HT1080 (cell line): ENCODE data around the gene SLCO3A1. TPM values are rescaled to one million over a fixed set of nuclear protein-coding genes. Genes with fewer than 3 reads are reported as not detected.
A peak's percentile ranks its signal among the peaks of the same experiment; 100 is the strongest.
"Not testable (repeated sequence)": the region's sequence is repeated elsewhere in the genome, so short reads cannot be mapped to it uniquely, and the experiment has no call there.

Experiments
- DNase-seq: peaks from one replicate; pipeline ENCODE4 v3.0.0-alpha.2; 2015; ENCODE audit warnings: low read depth
- total RNA-seq: library from RNA; depleted of rRNA; stranded (reverse); fragments of >200 nt; shearing (Covaris generic); gene quantifications from 2 replicates; pipeline ENCODE4 v1.2.3, GENCODE V29; 2014

SLCO3A1 gene
- total RNA-seq, 1 experiment from 2014 or later = 4.6 TPM

DNA sequence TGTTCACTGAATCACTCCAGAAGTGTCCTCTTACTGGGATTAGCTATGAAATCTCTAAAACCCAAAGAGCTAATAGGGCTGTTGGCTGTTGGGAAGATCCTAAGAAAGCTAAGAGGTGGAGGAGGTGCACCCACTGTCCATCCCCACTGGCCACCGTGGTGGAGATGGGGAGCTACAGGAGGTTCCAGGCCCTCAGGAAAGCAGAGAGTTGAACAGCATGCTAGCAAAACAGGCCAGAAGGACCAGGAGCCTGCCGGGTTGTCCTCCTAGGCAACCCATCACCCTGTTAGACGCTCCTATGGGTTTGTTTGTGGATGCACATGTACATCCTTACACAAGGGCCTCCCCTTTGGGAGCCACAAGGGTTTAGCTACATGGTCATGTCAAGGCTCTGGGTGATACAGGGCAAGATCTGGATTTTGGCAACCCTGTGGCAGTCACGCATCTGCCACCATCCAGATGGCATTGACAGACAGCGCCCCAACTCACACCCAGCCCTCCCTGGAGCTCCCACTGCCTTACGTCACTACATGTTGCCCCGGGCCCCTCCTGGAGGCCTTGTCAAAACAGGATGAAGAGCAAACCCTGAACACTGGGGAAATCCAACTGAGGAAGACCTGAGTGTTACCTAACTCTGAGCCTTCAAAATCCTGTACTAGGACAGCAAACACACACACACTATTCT lies 208.1 kb downstream of the SLCO3A1 start:
- no peak for DNase-seq

DNA sequence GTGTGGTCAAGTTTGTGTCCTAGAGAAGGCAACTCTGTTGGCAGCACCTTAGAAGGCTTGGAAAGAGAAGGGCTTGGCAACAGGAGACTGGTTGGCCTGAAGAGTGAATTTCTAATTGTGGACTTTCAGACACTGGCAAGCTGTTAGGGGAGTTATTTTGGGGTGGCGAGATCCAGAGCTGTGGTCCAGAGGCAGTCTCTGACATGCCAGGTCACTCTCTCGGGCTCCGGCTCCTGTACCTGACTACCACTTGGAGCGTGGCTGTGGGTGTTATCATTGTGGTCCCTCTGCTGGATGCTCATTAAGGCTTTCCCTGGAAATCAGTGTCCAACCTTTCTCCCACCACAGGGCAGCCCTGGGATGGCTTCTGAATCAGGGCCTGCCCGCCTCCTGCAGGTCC lies 209.0 kb downstream of the SLCO3A1 start:
- DNase-seq = no peak

DNA sequence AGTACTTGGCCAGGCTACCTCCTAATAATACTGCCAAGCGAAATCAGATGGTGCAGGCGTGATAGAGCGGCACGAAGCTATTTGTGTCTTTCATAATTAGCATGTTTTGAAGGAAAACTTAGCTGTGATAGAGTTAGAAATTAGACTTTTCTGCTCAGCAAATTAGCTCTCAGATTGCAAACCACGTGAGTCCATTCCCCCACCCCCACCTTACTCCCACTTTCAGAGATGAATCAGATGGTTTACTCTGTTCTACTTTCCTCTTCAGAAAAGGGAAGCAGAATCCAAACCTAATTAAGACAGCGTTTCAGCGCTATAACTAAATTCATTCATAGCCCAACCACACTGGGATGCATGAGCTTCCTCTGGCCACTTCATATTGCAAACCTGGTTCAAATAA lies 214.6 kb downstream of the SLCO3A1 start:
- no peak for DNase-seq

DNA sequence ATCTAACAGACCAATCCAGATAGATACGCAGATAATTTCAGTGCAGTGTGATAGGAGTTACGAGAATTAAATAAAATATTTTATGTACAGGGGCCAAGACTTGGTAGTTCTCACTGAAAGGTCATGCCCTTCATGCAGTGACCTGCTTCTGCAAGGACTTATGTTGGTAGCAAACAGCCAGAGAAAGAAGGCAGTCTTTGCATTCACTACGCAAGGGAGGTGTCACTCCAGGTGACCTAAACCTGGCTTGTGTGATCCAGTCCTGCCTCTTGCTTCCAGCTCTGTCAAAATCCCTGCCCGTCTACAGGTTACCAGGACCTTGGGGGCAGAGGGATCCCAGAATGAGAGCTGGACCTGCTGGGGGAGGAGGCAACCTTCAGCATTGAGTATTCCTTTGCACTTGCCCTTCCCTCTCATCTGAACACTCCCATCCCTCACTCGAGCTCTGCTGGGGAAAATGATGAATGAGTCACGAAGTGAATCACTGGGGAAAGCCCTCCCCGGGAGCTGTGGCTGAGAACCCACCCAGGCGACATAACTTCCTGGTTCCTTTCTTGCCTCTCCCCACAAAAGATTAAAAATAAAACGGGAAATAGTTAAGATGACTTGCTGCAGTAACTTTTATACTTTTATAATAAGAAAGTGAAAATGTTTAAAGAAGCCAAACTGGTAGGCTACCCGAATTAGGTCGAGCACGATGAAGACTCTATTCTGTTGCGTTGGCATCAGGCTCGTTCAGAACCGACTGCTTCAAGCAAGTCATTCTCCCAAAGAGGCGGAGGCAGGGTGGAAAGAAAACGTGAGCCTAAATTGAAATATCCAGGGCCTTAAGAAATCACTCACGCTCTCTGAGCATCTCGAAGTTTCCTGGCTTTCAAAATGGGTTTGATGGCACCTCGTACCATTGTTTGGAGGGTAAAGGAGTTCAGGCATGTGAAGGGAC lies 216.1 kb downstream of the SLCO3A1 start:
- peak; percentile 93 for DNase-seq

DNA sequence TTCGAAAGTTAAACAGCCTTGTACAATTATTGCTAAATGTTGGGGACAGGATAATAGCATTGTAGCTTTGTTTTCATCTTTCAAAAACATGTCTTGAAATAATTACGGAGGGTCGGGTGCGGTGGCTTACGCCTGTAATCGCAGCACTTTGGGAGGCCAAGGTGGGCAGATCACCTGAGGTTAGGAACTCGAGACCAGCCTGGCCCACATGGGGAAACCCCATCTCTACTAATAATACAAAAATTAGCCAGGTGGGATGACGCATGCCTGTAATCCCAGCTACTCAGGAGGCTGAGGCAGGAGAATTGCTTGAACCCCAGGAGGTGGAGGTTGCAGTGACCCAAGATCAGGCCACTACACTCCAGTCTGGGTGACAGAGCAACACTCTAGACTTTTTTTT lies 216.7 kb downstream of the SLCO3A1 start:
- DNase-seq = not testable (repeated sequence)

DNA sequence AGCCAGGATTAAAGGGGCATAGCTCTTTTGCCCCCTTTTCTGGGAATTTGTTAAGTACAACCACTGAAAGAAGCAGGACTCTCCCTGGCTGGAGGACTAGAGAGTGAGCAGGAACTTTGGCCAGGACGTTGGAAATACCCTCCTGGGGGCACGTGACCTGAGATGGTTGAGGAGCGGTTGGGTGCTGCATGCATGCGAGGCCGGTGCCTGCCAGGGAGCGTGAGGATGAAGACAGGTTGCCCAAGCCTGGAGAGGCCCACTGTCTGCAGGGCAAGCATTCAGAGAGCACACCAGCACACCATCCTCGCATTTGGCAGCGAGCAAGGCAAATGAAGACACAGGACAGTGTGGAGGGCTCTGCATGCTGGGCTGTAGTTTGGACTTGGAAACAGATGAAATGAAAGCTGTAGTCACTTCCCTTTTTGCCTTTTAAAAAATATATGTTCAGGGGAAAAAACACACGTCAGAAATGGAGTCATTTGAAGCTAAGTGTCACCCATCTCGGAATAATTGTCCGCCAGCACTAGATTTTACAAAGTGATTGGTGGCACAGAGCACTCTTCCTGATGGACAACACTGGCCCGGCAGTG lies 217.6 kb downstream of the SLCO3A1 start:
- no peak for DNase-seq

DNA sequence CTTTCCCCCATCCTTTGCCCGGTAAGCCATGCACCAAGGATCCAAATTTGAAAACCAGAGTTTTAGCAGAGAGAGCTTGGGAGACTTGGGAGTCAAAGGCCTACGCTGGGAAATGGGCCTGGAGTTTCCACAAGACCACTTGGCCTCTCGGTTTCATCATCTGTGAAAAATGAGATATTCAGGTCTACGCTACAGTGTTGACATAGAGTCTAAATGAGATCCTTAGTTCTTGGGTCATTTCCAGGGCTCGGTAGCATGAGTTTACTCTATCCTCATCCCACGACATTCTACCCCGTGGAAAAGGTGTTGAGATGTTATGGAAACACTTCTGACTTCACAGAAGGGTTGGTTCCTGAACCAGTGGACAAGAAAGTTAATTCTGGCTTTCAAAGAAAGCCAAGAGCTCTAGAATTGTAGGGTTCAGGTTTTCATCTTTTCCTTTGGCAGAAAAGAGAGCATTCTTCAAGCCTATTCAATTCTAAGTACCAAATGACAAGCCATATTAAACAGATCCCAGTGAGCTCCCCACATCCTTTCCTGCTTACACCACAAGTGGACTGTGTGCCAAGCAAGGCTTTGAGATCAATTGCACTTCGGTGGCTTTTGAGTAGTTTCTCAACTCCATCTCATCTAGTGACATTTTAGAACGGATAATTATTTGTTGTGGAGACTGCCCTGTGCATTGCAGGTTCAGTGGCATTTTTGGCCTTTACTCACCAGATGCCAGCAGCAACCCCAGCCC lies 219.7 kb downstream of the SLCO3A1 start:
- no peak for DNase-seq

DNA sequence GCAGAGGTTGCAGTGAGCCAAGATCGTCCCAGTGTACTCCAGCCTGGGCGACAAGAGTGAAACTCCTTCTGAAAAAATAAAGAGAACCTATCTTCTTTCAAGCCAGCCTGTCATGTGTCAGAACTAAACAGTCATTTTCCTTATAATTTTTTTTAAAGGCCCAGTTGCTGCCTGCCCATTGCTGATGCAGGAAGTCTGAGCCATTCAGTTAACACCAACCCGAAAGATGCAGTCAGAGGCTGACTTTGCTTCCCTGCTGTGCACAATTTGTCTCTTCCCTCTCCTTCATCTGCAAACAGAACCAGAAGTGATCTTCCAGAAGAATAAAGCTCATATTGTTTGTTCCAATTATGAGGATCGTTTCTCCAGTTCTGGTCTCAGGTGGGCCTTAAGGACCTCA lies 220.6 kb downstream of the SLCO3A1 start:
- peak; percentile 23 for DNase-seq

DNA sequence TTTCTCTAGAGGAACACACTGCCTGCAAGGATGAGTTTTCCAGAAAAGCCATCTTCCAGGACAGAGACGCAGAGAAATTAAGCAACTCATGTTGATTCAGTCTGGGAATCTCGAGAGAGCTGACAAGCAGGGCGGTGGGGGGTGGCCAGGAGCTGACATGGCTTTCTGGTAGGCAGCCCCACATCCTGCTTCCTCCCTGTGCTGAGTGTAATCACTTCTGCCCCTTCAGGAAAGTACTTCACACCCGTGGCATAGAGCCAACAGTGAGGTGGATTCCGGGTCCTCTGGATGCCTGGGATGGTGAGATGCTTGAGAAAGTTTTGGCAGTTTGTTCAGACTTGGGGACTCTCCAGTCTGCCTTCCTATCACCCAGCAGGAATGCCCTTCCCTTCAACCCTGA lies 221.1 kb downstream of the SLCO3A1 start:
- DNase-seq = peak; percentile 76

DNA sequence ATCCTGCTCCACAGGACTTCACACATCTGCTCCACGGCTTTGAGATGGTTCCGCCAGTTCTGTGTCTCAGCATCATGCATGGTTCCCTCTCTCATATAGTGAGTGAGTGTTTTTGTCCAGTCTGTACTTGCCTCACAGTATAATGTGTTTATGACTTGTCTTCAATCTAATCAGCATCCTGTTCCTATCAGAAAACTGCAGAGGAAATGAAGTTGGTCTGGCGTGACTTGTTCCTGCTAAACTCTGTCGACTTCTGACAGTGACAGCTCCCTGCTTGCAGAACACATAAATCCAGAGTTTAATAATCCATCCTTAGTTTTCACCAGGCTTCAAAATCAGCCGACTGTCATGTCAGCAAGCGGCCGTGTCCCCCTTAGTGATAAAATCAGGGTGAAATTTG lies 222.3 kb downstream of the SLCO3A1 start:
- no peak for DNase-seq

DNA sequence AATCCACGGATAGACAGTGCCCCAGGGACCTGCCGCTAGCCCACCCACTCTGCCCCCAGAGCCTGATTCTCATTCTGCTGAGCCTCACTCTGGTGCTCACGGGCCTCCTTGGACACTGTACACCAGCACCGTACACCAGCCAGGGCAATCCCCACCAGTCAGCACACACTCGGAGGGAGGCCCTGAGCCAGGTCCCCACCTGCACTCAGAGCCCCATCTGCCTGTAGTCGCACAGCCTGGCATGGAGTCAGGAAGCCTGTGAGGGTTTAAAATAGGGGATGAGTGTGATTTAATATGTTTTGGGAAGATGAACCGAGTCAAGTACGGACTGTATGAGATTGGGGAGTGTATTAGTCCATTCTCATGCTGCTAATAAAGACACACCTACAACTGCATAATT lies 223.0 kb downstream of the SLCO3A1 start:
- DNase-seq = no peak

DNA sequence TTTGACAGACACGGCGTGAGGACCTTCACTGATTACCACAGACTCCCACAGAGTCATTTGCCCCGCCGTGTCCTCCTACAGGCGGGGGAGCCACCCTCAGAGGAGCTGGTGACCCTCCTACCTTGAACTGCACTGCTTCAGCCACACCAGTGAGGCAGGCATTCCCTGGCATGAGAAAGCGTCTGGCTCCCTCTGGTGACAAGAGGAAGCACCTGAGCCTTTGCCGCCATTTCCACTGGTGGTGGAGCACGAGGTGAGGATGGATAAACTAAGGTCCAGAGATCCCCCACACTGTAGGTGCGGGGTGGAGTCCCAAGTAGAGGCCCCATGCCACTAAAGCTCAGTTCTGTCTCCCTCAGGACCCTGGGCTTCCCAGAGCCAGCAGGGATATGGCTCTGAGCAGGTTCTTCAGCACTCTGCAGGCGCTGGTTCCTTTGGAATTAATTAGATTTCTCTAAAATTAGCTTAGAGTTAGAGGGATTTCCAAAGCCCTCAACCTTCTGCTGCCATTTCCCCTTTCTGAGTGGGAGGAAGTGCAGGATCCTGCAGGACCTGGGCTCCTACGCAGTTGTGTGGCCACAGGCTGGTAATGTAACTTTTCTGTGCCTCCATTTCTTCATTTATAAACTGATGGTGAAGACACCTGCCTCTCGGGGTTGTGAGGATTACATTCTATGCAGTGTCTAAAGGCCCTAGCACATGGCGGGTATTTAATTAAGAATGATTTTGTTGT lies 224.0 kb downstream of the SLCO3A1 start:
- peak; percentile 64 for DNase-seq

DNA sequence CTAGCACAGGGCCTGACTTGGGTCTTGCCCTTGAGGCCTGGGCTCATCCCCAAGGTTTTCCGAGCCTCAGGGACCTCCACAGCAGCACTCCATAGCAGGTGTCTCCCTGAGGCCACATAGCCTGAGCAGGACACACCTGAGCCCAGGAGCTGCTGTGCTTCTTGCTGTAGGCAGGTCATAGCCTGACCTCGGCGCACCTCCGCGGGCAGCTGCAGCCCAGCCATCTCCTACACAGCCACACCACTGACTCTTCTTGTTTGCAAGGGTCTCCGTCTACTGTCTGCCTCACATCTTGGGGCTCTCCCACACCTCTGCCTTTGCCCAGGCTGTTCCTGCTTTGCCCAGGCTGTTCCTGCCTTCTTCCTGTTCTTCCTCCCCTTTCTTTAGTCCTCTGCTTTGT lies 224.8 kb downstream of the SLCO3A1 start:
- DNase-seq = no peak

DNA sequence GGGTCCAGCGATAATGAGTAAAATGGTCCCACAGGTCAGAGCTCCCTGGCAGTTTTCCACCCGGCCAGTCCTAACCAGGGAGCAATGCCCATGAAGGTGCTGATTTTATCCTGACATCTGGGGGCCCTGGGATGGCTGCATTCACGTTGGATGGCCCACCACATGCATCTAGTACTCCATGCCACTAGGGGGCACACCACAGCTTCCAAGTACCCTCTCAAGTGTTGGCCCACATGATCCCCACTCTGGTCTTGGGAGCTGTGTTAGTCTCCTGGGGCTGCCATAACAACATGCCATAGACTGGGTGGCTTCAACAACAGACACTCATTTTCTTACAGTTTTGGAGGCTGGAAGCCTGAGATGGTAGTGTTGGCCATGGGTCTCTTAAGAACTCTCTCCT lies 225.5 kb downstream of the SLCO3A1 start:
- DNase-seq = peak; percentile 30

DNA sequence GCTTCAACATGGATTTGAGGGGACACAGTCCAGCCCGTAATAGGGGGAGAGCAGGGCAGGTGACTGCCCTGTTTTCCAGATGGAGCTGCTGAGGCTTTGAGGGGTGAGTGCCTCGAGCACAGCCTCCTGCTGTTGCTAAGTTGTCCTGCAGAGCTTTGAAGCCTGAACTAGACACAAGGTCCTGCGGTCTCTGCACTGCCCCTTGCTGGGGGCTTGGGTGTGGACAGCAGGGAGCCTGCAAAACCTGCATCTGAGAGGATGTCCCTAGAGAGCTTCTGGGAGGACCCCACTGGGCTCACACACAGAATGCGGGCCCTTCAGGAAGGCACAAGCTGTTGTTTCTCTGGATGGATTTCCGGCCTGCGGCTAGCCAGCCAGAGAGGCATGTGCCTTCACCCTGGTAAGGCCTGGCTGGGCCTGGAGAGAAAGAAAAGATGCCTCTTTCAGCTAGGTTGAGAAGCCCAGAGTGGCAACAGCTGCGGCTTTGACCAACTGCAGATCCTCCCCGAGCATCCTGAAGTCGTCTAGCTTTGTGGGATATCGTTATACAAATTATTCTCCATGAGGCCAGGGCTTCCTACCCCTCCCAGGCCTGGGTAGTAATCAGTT lies 226.2 kb downstream of the SLCO3A1 start:
- no peak for DNase-seq

DNA sequence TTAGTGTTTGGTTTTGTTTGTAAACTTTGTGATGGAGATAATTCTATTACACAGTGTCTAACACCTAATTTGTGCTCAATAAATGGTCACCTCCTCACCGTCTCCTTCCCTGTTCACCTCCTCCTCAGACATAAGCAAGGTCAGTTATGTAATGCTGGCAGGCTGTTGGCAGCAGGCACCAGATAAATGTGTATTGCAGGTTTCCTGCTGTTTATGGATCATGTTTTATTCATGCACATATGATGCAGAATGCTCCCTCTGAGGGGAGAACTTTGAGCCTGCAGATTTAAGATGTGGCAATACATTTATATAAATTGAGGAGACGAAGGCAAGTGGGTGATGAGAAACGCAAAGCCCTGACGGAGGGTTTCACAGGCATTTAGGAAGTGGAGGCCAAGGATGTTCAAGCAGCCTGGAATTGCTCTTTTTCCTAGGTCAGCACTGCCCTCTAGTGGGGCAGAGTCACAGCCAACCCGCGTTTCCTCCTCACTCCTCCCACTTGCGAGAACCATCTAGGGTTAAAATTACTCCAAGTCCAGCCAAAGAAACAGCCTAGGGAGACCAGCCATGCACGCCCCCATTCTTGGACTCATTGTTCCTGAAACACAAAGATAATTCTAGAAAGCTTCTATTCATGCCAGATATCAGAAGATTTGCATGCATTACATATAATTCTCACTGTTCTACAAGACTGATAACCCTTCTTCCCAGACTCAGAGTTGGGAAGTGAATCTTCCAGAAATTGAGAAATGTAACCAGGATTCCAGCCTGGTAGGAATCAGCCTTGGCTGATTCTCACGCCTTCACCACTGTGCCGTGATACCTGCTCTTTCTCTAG lies 228.7 kb downstream of the SLCO3A1 start:
- peak; percentile 72 for DNase-seq

DNA sequence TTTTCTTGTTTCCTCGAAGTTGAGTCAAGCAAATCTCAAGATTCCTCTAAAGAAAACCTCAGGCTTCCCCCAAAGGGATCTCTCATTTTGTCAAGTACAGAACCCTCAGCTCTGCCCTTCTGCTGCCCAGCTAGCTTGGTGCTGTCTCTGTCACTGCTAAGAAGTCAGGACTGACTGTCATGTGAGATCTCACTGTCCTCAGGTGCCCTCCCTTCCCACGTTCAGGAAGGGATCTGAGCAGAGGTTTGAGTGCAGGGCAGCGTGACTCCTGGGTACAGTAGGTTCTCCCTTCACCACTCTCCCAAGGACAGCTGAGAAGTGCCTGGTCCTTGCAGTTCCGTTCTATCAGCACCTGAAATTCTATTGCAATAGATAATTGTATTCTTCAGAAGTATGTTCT lies 229.7 kb downstream of the SLCO3A1 start:
- DNase-seq = no peak

DNA sequence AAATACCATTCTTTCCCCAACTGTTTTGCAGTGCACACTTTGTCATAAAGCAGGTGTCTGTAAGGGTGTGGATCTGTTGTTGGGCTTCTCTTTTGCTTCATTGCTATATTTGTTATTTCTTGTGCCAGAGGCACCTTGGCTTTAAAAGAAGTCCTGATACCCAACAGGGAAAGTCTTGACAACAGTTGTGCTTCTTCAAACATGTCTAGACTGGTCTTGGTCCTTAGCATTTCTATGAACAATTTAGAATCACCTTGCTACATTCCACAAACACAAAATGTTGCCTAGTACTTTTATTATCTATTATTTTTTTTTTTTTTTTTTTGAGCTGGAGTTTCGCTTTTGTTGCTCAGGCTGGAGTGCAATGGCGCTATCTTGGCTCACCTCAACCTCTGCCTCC lies 233.7 kb downstream of the SLCO3A1 start:
- DNase-seq = no peak

DNA sequence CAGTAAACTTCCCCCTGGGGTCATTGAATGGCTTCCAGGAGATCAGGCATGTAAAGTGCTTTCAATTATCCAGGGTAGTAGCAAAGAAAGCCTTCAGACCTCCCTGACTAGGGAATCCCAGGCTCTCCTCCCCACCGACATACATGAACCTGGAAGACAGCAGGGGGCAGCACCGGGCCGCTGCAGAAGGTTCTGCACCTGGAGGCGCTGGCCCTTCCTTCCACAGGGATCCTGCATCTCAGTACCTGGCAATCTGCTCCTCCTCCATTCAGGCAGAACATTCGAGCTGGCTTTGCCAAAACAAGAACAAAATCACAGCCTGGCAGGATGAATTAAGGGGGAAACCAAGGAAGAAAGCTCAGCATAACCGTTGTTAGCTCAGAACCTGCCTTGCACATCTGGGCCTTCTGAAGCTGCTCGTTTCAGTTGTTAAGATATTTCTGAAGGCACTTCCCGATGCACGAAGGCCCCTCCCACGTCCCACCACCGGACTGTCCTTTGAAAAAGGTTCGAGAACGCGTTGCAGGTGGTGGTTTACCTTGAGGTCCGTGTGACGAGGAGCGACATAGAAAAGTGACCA lies 237.7 kb downstream of the SLCO3A1 start:
- no peak for DNase-seq
